ENCODE measurements around the gene TNFAIP8.

TNFAIP8 gene

GRCh38 chr5:119339344-119339743 is 16.5 kb upstream of the TNFAIP8 start:
- H3K4me3 ChIP-seq (ENCODE audit: control insufficient read depth, low read depth, low read length) = no peak overlapping the region
- no peak for TF ChIP-seq CTCF (conservative IDR thresholded peaks at IDR 0.05; ENCODE audit: control insufficient read depth, insufficient read depth, low read depth, low read length)
- DNase-seq (ENCODE audit: low read depth) = no peak

GRCh38 chr5:119339965-119340364 is 15.9 kb upstream of the TNFAIP8 start:
- no peak for TF ChIP-seq CTCF (conservative IDR thresholded peaks at IDR 0.05; ENCODE audit: control insufficient read depth, insufficient read depth, low read depth, low read length)
- DNase-seq (ENCODE audit: low read depth) = no peak
- no peak overlapping the region for H3K4me3 ChIP-seq (ENCODE audit: control insufficient read depth, low read depth, low read length)

- no peak overlapping the region for H3K4me3 ChIP-seq (ENCODE audit: control insufficient read depth, low read depth, low read length)
- no peak for DNase-seq (ENCODE audit: low read depth)
- TF ChIP-seq CTCF (conservative IDR thresholded peaks at IDR 0.05; ENCODE audit: control insufficient read depth, insufficient read depth, low read depth, low read length) = no peak
Measured at GRCh38 chr5:119340597-119341218, 15.1 kb upstream of the TNFAIP8 start.

- no peak for DNase-seq (ENCODE audit: low read depth)
- no peak overlapping the region for H3K4me3 ChIP-seq (ENCODE audit: control insufficient read depth, low read depth, low read length)
- no peak for TF ChIP-seq CTCF (conservative IDR thresholded peaks at IDR 0.05; ENCODE audit: control insufficient read depth, insufficient read depth, low read depth, low read length)
Measured at GRCh38 chr5:119341452-119342349, 14.1 kb upstream of the TNFAIP8 start.

GRCh38 chr5:119342406-119342805 is 13.4 kb upstream of the TNFAIP8 start:
- H3K4me3 ChIP-seq (ENCODE audit: control insufficient read depth, low read depth, low read length) = no peak overlapping the region
- DNase-seq (ENCODE audit: low read depth) = no peak
- TF ChIP-seq CTCF (conservative IDR thresholded peaks at IDR 0.05; ENCODE audit: control insufficient read depth, insufficient read depth, low read depth, low read length) = no peak

- TF ChIP-seq CTCF (conservative IDR thresholded peaks at IDR 0.05; ENCODE audit: control insufficient read depth, insufficient read depth, low read depth, low read length) = no peak
- H3K4me3 ChIP-seq (ENCODE audit: control insufficient read depth, low read depth, low read length) = no peak overlapping the region
Measured at GRCh38 chr5:119343052-119343451, 12.8 kb upstream of the TNFAIP8 start.

More at GRCh38 chr5:119343052-119343451, 12.8 kb upstream of the TNFAIP8 start:
- no peak for DNase-seq (ENCODE audit: low read depth)
